ENCODE results near the gene WSB1.

WSB1 gene

GRCh38 chr17:27363326-27363725 is 69.4 kb downstream of the WSB1 start:
- no peak for DNase-seq (ENCODE audit: low read depth)
- TF ChIP-seq CTCF (IDR thresholded peaks at IDR 0.05; ENCODE audit: low read length, missing control alignments) = no peak

More at GRCh38 chr17:27363326-27363725, 69.4 kb downstream of the WSB1 start:
- H3K4me3 ChIP-seq (replicated peaks; ENCODE audit: low read depth, low read length) = no peak overlapping the region

All from fibroblast of pulmonary artery (primary cell).